ENCODE data around the gene CDS2. TPM values are rescaled to one million over a fixed set of nuclear protein-coding genes. Genes with fewer than 3 reads are reported as not detected.

The CDS2 gene
- total and polyA plus RNA-seq, 10 of the 15 experiments (the other 5 are each of a cell fraction or from before 2014, with no cell fraction given) = 11.5 to 94.7 (median 23.1) TPM

- CTCF ChIA-PET = no interaction called here
These were observed 33.1 kb downstream of the CDS2 start for GRCh38 chr20:5159928-5160327.

DNA sequence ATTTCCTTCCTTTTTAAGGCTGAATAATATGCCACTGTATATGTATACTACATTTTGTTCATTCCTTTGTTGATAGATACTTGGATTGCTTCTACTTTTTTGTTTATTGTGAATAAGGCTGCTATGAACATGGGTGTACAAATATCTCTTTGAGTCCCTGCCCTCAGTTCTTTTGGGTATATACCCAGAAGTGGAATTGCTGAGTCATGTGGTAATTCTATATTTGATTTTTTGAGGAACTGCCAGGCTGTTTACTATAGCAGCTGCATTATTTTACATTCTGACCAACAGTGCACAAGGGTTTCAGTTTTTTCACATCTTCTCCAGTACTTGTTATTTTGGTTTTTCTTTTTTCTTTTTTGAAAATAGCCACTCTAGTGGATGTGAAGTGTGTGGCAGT is 34.1 kb downstream of the CDS2 start:
- intact Hi-C loops (cut with micrococcal nuclease; ENCODE audit: unreplicated experiment) (no loop called here), in situ Hi-C loops (cut with MboI) (no loop called here)
- H3K9ac ChIP-seq (ENCODE audit: control insufficient read depth, insufficient read depth, low read length) = no peak overlapping the region
- H3K27ac ChIP-seq (ENCODE audit: control insufficient read depth, insufficient read depth) = no peak overlapping the region
- DNase-seq (ENCODE audit: low read depth, low spot score) = no peak
- peaks cover 2% of the 10 kb centered on the region; the same call in 1 of the 2 replicates for H3K4me1 ChIP-seq (ENCODE audit: control insufficient read depth, insufficient read depth, low read length)
- no peak overlapping the region for H2AFZ ChIP-seq (ENCODE audit: control insufficient read depth, low read depth, low read length)
- ATAC-seq = no peak
- no peaks in the 10 kb centered on the region for H3K36me3 ChIP-seq (ENCODE audit: control insufficient read depth in 2 of 2, insufficient read depth in 2 of 2, low read length in 1 of 2)
- H3K27me3 ChIP-seq (replicated peaks in 1 of 2; ENCODE audit: control insufficient read depth in 2 of 2, insufficient read depth in 2 of 2, low read length in 1 of 2) = no peaks in the 10 kb centered on the region
- no peaks in the 10 kb centered on the region; the same call in none of the 2 replicates for H3K79me2 ChIP-seq (ENCODE audit: control insufficient read depth, insufficient read depth, low read length)
- ChIA-PET RAD21 (ENCODE audit: unreplicated experiment) (no interaction called here), POLR2A (no interaction called here), CTCF (no interaction called here), SMC1A (ENCODE audit: uncharacterized antibody, unreplicated experiment) (interaction anchor here (1.4 kb wide), 1 partner anchor 34 kb away, joined by 4 read pairs; the partner anchor contains the start of gene CDS2)
- H4K20me1 ChIP-seq (ENCODE audit: control insufficient read depth, insufficient read depth) = no peaks in the 10 kb centered on the region; the same call in 1 of the 2 replicates
- BruUV-seq (replicated peaks) = no TSS peak
- TF ChIP-seq ZBTB11 (CRISPR knock-in tag; IDR thresholded peaks at IDR 0.05) (no peak), CHD4 (IDR thresholded peaks at IDR 0.05) (no peak), HDAC2 (IDR thresholded peaks at IDR 0.05) (no peak), SMC3 (IDR thresholded peaks at IDR 0.05; ENCODE audit: borderline replicate concordance, low read length) (no peak)
- TF ChIP-seq, protein P1, sequence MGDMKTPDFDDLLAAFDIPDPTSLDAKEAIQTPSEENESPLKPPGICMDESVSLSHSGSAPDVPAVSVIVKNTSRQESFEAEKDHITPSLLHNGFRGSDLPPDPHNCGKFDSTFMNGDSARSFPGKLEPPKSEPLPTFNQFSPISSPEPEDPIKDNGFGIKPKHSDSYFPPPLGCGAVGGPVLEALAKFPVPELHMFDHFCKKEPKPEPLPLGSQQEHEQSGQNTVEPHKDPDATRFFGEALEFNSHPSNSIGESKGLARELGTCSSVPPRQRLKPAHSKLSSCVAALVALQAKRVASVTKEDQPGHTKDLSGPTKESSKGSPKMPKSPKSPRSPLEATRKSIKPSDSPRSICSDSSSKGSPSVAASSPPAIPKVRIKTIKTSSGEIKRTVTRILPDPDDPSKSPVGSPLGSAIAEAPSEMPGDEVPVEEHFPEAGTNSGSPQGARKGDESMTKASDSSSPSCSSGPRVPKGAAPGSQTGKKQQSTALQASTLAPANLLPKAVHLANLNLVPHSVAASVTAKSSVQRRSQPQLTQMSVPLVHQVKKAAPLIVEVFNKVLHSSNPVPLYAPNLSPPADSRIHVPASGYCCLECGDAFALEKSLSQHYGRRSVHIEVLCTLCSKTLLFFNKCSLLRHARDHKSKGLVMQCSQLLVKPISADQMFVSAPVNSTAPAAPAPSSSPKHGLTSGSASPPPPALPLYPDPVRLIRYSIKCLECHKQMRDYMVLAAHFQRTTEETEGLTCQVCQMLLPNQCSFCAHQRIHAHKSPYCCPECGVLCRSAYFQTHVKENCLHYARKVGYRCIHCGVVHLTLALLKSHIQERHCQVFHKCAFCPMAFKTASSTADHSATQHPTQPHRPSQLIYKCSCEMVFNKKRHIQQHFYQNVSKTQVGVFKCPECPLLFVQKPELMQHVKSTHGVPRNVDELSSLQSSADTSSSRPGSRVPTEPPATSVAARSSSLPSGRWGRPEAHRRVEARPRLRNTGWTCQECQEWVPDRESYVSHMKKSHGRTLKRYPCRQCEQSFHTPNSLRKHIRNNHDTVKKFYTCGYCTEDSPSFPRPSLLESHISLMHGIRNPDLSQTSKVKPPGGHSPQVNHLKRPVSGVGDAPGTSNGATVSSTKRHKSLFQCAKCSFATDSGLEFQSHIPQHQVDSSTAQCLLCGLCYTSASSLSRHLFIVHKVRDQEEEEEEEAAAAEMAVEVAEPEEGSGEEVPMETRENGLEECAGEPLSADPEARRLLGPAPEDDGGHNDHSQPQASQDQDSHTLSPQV (IDR thresholded peaks at IDR 0.05) = no peak
- no peak for FAIRE-seq
- no peak overlapping the region for H3K4me3 ChIP-seq
- H3K4me2 ChIP-seq (ENCODE audit: control insufficient read depth, insufficient read depth) = no peak overlapping the region
- H3K9me3 ChIP-seq (replicated peaks; ENCODE audit: control insufficient read depth, insufficient read depth, low read length) = no peaks in the 10 kb centered on the region

More at GRCh38 chr20:5159928-5160327, 33.1 kb downstream of the CDS2 start:
- no peaks in the 10 kb centered on the region for H3K27me3 ChIP-seq (replicated peaks in 1 of 2; ENCODE audit: control insufficient read depth in 2 of 2, insufficient read depth in 2 of 2, low read length in 1 of 2)
- in situ Hi-C loops (cut with MboI) (no loop called here), intact Hi-C loops (cut with micrococcal nuclease; ENCODE audit: unreplicated experiment) (no loop called here)
- TF ChIP-seq RCOR1 (conservative IDR thresholded peaks at IDR 0.05; ENCODE audit: low read depth, low read length) = no peak
- TF ChIP-seq TCF7 (IDR thresholded peaks at IDR 0.05; ENCODE audit: borderline replicate concordance) = no peak
- no peak for DNase-seq (ENCODE audit: low read depth, low spot score)
- no peaks in the 10 kb centered on the region; the same call in 1 of the 2 replicates for H4K20me1 ChIP-seq (ENCODE audit: control insufficient read depth, insufficient read depth)
- no peak for FAIRE-seq
- no peak overlapping the region for H3K9ac ChIP-seq (ENCODE audit: control insufficient read depth, insufficient read depth, low read length)
- 83% methylated on average over 3 of the region's 3 CpGs for WGBS (ENCODE audit: insufficient coverage, insufficient replicate concordance, low lambda C conversion rate, missing lambda C conversion rate)
- H3K27ac ChIP-seq (ENCODE audit: control insufficient read depth, insufficient read depth) = no peak overlapping the region
- no peak overlapping the region for H3K4me2 ChIP-seq (ENCODE audit: control insufficient read depth, insufficient read depth)
- ATAC-seq = no peak
- H3K9me3 ChIP-seq (replicated peaks; ENCODE audit: control insufficient read depth, insufficient read depth, low read length) = no peaks in the 10 kb centered on the region
- no peak overlapping the region for H3K4me3 ChIP-seq
- SMC1A ChIA-PET (ENCODE audit: uncharacterized antibody, unreplicated experiment) = no interaction called here
- no TSS peak for BruUV-seq (replicated peaks)
- peaks cover 2% of the 10 kb centered on the region; the same call in 1 of the 2 replicates for H3K4me1 ChIP-seq (ENCODE audit: control insufficient read depth, insufficient read depth, low read length)
- H2AFZ ChIP-seq (ENCODE audit: control insufficient read depth, low read depth, low read length) = no peak overlapping the region
- RAD21 ChIA-PET (ENCODE audit: unreplicated experiment) = no interaction called here
- H3K36me3 ChIP-seq (ENCODE audit: control insufficient read depth in 2 of 2, insufficient read depth in 2 of 2, low read length in 1 of 2) = no peaks in the 10 kb centered on the region
- H3K79me2 ChIP-seq (ENCODE audit: control insufficient read depth, insufficient read depth, low read length) = no peaks in the 10 kb centered on the region; the same call in none of the 2 replicates
- POLR2A ChIA-PET = no interaction called here

Data from GM12878 (cell line).